ACC112 (cell line): ENCODE results near the gene SORT1.
"Not testable (repeated sequence)": the region's sequence is repeated elsewhere in the genome, so short reads cannot be mapped to it uniquely, and the experiment has no call there.

Experiments
- H2AFZ ChIP-seq: fragments of 200-600 bp; sonication (generic); one replicate; pipeline ENCODE4 v1.6.0; 2017; ENCODE audit warnings: antibody characterized with exemption, low read length; ENCODE audit not compliant: unreplicated experiment
- H3K27ac ChIP-seq: fragments of 200-600 bp; sonication (generic); 2 replicates; pipeline ENCODE4 v1.5.1; 2014; ENCODE audit warnings: low read depth, mild to moderate bottlenecking, antibody characterized with exemption, low read length, moderate library complexity
- H3K27me3 ChIP-seq: fragments of 200-600 bp; sonication (generic); 2 replicates; pipeline ENCODE4 v1.6.1; 2014; ENCODE audit warnings: mild to moderate bottlenecking, antibody characterized with exemption, low read length, moderate library complexity, mixed read lengths; ENCODE audit not compliant: insufficient read depth
- H3K36me3 ChIP-seq: fragments of 200-600 bp; sonication (generic); 2 replicates; pipeline ENCODE4 v1.6.1; 2016; ENCODE audit warnings: mild to moderate bottlenecking, antibody characterized with exemption, low read length, moderate library complexity, mixed read lengths; ENCODE audit not compliant: insufficient read depth
- H3K4me1 ChIP-seq: fragments of 200-600 bp; sonication (generic); one replicate; pipeline ENCODE4 v1.6.1; 2016; ENCODE audit warnings: low read length, mixed read lengths; ENCODE audit not compliant: insufficient read depth, unreplicated experiment, control insufficient read depth
- H3K4me3 ChIP-seq: fragments of 200-600 bp; sonication (generic); 2 replicates; pipeline ENCODE4 v1.5.1; 2014; ENCODE audit warnings: mild to moderate bottlenecking, low read depth, low read length
- H3K79me2 ChIP-seq: fragments of 200-600 bp; sonication (generic); one replicate; pipeline ENCODE4 v1.6.0; 2016; ENCODE audit warnings: low read length; ENCODE audit not compliant: control insufficient read depth, unreplicated experiment, insufficient read depth

Gene SORT1

GRCh38 chr1:109298666-109299557 lies 98.8 kb downstream of the SORT1 start:
- Histone ChIP-seq H2AFZ (peak overlapping the region; percentile 78), H3K36me3 (no peaks in the 10 kb centered on the region), H3K79me2 (no peaks in the 10 kb centered on the region), H3K4me1 (peaks cover 25% of the 10 kb centered on the region), H3K27me3 (no peaks in the 10 kb centered on the region), H3K27ac (peak overlapping the region; percentile 73), H3K4me3 (peak overlapping the region; percentile 17; the same call in 1 of the 2 replicates)

- Histone ChIP-seq H3K36me3 (no peaks in the 10 kb centered on the region), H3K4me1 (peaks cover 25% of the 10 kb centered on the region), H3K4me3 (no peak overlapping the region), H3K27me3 (no peaks in the 10 kb centered on the region), H3K79me2 (no peaks in the 10 kb centered on the region), H2AFZ (no peak overlapping the region), H3K27ac (no peak overlapping the region)
Measured at GRCh38 chr1:109296782-109297181, 100.9 kb downstream of the SORT1 start.

- Histone ChIP-seq H2AFZ (no peak overlapping the region), H3K4me3 (no peak overlapping the region), H3K36me3 (no peaks in the 10 kb centered on the region), H3K79me2 (no peaks in the 10 kb centered on the region), H3K4me1 (peaks cover 25% of the 10 kb centered on the region), H3K27ac (no peak overlapping the region), H3K27me3 (no peaks in the 10 kb centered on the region)
Measured at GRCh38 chr1:109295712-109296415, 101.9 kb downstream of the SORT1 start.

- no peaks in the 10 kb centered on the region for H3K36me3 ChIP-seq
- H2AFZ ChIP-seq: no peak overlapping the region
- no peaks in the 10 kb centered on the region for H3K79me2 ChIP-seq
- no peak overlapping the region for H3K27ac ChIP-seq
- H3K4me1 ChIP-seq: peaks cover 17% of the 10 kb centered on the region
- no peaks in the 10 kb centered on the region for H3K27me3 ChIP-seq
- H3K4me3 ChIP-seq: no peak overlapping the region
Measured at GRCh38 chr1:109294481-109294880, 103.2 kb downstream of the SORT1 start.

GRCh38 chr1:109293026-109293425 lies 104.7 kb downstream of the SORT1 start:
- peaks cover 2% of the 10 kb centered on the region for H3K4me1 ChIP-seq
- no peaks in the 10 kb centered on the region for H3K36me3 ChIP-seq
- no peak overlapping the region for H2AFZ ChIP-seq
- no peaks in the 10 kb centered on the region for H3K27me3 ChIP-seq
- no peaks in the 10 kb centered on the region for H3K79me2 ChIP-seq
- no peak overlapping the region for H3K4me3 ChIP-seq
- no peak overlapping the region for H3K27ac ChIP-seq

- no peak overlapping the region for H2AFZ ChIP-seq
Measured at GRCh38 chr1:109292364-109292763, 105.4 kb downstream of the SORT1 start.

GRCh38 chr1:109290998-109291397 lies 106.7 kb downstream of the SORT1 start:
- no peaks in the 10 kb centered on the region for H3K36me3 ChIP-seq
- H3K27ac ChIP-seq: no peak overlapping the region
- no peaks in the 10 kb centered on the region for H3K79me2 ChIP-seq
- H2AFZ ChIP-seq: no peak overlapping the region
- H3K27me3 ChIP-seq: no peaks in the 10 kb centered on the region
- H3K4me1 ChIP-seq: no peaks in the 10 kb centered on the region
- H3K4me3 ChIP-seq: no peak overlapping the region

More at GRCh38 chr1:109292364-109292763, 105.4 kb downstream of the SORT1 start:
- Histone ChIP-seq H3K36me3 (no peaks in the 10 kb centered on the region), H3K27ac (no peak overlapping the region), H3K27me3 (no peaks in the 10 kb centered on the region), H3K79me2 (no peaks in the 10 kb centered on the region), H3K4me3 (no peak overlapping the region), H3K4me1 (no peaks in the 10 kb centered on the region)

- Histone ChIP-seq H3K79me2 (no peaks in the 10 kb centered on the region), H2AFZ (no peak overlapping the region), H3K4me1 (no peaks in the 10 kb centered on the region), H3K27me3 (no peaks in the 10 kb centered on the region), H3K4me3 (no peak overlapping the region), H3K36me3 (no peaks in the 10 kb centered on the region), H3K27ac (no peak overlapping the region)
Measured at GRCh38 chr1:109290137-109290536, 107.6 kb downstream of the SORT1 start.

GRCh38 chr1:109286762-109287161 lies 111.0 kb downstream of the SORT1 start:
- Histone ChIP-seq H3K79me2 (peaks cover 12% of the 10 kb centered on the region), H3K4me1 (peaks cover 12% of the 10 kb centered on the region)
- H2AFZ ChIP-seq, H3K27ac ChIP-seq, H3K36me3 ChIP-seq, H3K4me3 ChIP-seq, H3K27me3 ChIP-seq: not testable (repeated sequence)

GRCh38 chr1:109283748-109284600 lies 113.7 kb downstream of the SORT1 start:
- Histone ChIP-seq H3K27me3 (no peaks in the 10 kb centered on the region), H3K4me3 (peak overlapping the region; percentile 84), H3K36me3 (no peaks in the 10 kb centered on the region), H3K27ac (peak overlapping the region; percentile 52), H3K79me2 (peaks cover 21% of the 10 kb centered on the region), H3K4me1 (peaks cover 16% of the 10 kb centered on the region), H2AFZ (peak overlapping the region; percentile 50)
